Activated CD8-positive, alpha-beta memory T cell treated with anti-CD3 and anti-CD28 coated beads, Interleukin-2, amount 50 U/mL, for 4 hours (primary cell): ENCODE results near the gene CMTM2.
"Not testable (repeated sequence)": the region's sequence is repeated elsewhere in the genome, so short reads cannot be mapped to it uniquely, and the experiment has no call there.

Experiments
- DNase-seq: peaks from one replicate; pipeline ENCODE4 v3.0.0-alpha.2; 2020

Gene CMTM2

GRCh38 chr16:66553223-66553622, 26.0 kb upstream of the CMTM2 start:
- DNase-seq = no peak

GRCh38 chr16:66554021-66554420, 25.2 kb upstream of the CMTM2 start:
- DNase-seq = no peak

DNA sequence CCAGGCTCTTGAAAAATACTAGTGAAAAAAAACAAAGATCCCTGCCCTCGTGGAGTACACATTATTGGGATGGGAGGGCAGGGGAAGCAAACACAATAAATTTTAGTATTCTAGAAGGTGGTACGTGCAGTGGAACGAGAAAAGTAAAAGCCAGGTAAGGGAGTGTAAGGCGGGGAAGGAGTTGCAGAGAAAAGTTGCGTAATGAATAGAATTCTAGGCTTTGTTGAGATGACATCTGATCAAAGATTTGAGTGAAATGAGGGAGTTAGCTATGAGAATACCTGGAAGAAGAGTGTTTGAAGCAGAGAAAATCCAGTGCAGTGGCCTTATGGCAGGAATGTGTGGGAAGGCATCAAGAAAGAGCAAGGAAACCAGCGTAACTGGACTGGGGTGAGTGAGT, 24.8 kb upstream of the CMTM2 start:
- no peak for DNase-seq

GRCh38 chr16:66560107-66560506, 19.2 kb upstream of the CMTM2 start:
- no peak for DNase-seq

DNA sequence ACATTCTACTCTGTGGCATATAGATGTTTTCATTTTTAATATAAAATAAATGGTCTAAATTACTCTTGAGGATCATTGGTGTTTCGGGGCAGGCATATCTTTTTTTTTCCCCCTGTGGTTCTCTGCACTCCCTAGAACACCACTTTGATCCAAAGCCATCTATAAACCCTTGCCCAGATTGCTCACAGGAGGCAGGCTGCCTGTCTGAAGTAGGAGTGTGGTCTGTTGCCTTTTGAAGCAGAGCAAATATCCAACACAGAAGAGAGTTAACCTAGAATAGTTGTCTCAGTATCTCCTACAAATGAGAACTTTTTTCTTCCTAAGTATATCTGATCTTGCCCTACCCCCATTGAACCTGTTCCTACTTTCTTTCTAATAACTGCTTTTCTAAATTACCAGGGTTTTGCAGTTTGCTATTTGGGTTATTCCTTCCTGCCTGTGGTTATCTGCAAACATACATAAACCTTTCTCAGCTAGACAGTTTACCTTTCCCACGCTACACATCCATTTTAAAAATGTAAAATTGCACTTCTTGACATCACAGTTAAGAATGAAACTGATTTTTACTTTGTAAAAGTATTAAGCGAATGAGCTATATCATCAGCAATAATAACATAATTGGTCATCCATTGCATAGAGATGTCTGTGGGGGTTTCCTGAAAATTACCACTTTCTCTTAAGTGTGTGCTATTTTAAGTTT, 17.7 kb upstream of the CMTM2 start:
- no peak for DNase-seq

DNA sequence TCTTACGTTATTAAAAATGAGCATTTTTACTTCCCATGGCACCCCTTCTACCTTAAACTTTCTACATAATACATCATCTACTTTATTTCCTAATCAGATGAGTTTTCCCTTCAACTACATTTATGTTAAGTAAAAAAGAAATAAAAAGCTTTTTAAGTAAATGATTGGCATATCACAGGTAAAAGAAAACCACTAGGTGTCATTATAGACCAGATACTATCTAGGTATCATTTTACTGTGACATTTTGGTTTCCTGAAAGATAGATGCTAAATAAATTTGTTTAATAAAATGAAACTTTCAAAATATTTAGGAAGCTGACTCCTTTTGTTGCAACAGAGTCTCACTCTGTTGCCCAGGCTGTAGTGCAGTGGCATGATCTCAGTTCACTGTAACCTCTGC, 16.9 kb upstream of the CMTM2 start:
- no peak for DNase-seq

DNA sequence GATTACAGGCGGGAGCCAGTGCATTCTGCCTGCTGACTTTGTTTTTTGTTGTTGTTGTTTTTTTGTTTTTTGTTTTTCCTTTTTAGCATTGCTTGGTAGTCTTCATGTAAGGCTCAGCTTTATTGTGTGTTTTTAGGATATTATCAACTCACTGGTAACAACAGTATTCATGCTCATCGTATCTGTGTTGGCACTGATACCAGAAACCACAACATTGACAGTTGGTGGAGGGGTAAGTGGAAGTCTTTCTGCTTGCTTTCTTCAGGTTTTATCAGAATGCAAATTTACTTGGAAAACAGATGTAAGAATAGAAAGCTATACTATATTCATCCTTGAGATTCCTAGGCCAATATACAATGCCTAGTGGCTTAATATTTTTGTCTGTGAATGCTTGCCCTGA, 16.3 kb upstream of the CMTM2 start:
- no peak for DNase-seq

GRCh38 chr16:66563574-66564334, 15.5 kb upstream of the CMTM2 start:
- DNase-seq = no peak

- DNase-seq = no peak
Observed at GRCh38 chr16:66566051-66566901, 13.0 kb upstream of the CMTM2 start, which contains the start of gene CMTM1. TSS of gene CMTM1 (plus strand) at chr16:66566439. CDS start at chr16:66566514, 75 bp downstream.

DNA sequence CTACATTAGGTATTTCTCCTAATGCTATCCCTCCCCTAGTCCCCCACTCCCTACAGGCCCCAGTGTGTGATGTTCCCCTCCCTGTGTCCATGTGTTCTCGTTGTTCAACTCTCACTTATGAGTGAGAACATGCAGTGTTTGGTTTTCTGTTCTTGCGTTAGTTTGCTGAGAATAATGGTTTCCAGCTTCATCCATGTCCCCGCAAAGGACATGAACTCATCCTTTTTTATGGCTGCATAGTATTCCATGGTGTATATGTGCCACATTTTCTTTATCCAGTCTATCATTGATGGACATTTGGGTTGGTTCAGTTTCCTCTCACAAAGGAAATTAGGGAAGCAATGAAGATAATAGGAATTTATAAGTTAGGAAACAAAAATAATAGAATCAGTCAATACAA, 12.0 kb upstream of the CMTM2 start:
- DNase-seq = not testable (repeated sequence)

- DNase-seq = no peak
Observed at GRCh38 chr16:66568355-66568754, 10.9 kb upstream of the CMTM2 start.

DNA sequence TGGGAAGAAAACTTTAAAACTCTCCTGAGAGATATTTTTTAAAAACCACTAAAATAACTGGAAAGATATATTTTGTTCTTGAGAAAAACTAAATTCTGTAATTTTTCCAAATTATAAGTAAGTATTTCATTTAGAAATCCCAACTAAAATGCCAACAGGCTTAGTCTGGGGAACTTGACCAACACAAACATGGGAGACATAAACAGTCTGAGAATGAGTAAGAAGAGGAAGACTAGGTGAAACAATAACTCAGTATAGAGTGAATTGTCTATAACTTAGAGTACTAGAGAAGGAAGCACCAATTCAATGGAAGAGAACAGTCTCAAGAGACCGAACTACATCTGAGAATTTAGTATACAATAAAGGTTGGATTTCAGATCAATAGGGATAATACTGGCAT, 10.1 kb upstream of the CMTM2 start:
- no peak for DNase-seq

- DNase-seq = no peak
Observed at GRCh38 chr16:66569827-66570405, 9.3 kb upstream of the CMTM2 start.

DNA sequence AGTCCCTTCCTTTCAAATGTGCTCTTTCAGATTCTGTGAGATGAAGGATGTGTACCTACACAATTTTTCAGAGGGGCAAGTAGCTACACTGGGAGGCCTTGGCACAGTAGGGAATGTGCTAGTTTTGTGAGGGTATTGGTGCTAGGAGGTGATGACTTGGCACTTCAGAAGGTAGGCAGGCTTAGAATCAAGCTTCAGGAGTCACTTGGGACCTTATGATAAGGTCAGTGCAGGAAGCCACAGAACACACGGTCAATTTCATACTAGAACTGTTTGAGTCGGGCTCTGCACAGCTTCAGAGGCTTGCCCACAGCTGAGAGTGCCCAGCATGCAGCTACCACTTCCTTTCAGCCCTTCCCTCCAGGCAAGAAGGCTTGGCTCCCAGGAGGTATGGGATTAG, 6.9 kb upstream of the CMTM2 start:
- no peak for DNase-seq

GRCh38 chr16:66574081-66574480, 5.2 kb upstream of the CMTM2 start:
- no peak for DNase-seq

DNA sequence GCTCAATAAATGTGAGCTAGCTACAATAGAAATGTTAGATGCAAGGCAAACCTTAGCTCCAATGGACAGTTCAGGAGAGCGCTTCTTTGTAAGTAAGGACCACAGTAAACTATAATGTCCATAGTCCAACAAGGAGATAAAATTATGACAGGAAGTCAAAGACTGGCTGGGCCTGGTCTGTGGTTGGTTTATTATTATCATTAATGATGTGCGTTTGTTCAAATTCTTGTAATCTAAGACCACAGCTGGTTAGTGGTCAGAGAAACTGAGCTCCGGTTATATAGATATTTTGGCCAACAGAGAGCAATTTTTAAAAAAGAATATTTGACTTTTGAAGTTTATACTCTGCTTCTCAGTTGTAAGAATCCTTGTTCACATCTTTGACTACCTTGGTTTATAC, 4.7 kb upstream of the CMTM2 start:
- no peak for DNase-seq

- no peak for DNase-seq
Observed at GRCh38 chr16:66575060-66575459, 4.2 kb upstream of the CMTM2 start.

GRCh38 chr16:66576296-66576695, 3.0 kb upstream of the CMTM2 start:
- no peak for DNase-seq

DNA sequence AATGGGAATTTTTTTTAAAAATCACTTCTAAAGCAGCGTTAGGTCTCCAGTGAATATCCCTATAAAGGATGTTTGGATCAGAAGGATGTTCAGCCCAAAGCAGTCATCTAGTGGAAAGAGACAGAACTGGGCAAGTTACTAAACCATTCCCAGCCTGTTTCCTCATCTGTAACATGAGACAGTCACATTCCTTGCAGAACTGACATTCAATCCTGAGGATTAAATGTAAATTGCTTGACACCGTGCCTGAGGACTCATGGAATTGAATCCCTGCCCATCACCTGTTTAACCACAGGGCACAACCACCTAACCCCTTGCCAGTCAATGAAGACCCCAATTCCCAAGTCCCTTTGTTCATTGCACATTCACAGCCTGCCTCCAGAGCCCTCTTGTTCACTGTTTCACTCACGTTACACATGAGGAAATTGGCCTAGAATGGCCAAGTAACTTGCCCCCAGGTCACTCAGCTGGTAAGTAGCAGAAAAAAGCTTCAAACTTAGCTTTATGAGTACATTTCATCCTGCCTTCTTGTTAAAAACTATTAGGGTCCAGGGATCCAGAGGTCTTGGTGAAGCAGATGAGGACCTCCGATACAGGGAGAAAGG, 1.4 kb downstream of the CMTM2 start:
- no peak for DNase-seq

DNA sequence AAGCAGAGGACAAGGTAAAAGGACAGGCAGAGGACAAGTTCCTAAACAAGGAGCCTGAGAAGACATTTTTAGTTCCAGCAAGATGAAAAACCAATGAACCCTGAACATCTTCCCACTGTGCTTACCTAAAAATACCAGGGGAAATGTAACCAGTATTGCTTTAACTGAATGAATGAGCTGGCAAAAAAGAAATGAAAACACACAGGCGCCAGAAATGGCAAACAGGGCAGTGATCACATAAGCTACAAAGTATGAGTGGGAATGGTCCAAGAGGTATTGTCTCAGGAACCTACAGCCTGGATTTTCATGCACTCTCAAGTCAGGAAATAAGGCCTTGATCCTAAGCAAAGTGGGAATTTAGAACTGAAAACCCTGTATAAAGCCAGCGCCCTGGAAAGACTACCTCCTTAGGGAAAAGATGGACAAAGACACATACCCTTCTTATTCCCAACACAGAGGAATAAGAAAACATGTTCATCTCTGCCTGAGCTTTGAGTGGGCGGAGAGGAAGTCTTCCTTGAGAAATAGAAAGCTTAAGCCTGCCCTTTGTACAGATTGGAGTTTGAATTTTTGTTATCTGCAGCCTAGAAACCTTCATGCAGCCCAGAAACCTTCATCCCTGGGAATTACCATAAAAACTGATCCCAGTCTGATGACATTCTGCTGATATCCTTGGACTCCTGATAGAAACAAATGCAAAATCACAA, 2.1 kb downstream of the CMTM2 start:
- no peak for DNase-seq

- DNase-seq = no peak
Observed at GRCh38 chr16:66585481-66586239, 6.4 kb downstream of the CMTM2 start.
